ENCODE data around the gene PXMP4.

Gene PXMP4

DNA sequence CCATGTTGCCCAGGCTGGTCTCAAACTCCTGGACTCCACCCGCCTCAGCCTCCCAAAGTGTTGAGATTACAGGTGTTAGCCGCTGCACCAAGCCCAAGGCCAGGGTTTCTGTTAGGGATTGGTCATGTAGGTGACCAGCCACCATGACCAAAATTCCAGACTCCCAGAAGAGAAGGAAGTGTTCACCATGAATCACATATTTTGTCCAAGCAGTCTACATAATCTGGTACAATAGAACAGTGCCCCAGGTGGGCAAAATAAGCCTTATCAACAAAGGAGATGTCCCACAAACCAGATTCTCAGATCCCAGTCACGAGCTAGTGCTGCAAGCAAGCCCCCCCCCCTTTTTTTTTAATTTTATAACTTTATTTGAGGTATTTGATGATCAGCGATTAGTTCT lies 31.7 kb upstream of the PXMP4 start:
- H3K4me3 ChIP-seq (ENCODE audit: low read length): no peak overlapping the region
- TF ChIP-seq EZH2phosphoT487 (IDR thresholded peaks at IDR 0.05; ENCODE audit: low read depth): no peak
- TF ChIP-seq, protein P1, sequence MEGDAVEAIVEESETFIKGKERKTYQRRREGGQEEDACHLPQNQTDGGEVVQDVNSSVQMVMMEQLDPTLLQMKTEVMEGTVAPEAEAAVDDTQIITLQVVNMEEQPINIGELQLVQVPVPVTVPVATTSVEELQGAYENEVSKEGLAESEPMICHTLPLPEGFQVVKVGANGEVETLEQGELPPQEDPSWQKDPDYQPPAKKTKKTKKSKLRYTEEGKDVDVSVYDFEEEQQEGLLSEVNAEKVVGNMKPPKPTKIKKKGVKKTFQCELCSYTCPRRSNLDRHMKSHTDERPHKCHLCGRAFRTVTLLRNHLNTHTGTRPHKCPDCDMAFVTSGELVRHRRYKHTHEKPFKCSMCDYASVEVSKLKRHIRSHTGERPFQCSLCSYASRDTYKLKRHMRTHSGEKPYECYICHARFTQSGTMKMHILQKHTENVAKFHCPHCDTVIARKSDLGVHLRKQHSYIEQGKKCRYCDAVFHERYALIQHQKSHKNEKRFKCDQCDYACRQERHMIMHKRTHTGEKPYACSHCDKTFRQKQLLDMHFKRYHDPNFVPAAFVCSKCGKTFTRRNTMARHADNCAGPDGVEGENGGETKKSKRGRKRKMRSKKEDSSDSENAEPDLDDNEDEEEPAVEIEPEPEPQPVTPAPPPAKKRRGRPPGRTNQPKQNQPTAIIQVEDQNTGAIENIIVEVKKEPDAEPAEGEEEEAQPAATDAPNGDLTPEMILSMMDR (IDR thresholded peaks at IDR 0.05; ENCODE audit: low read depth, low read length): no peak
- H4K20me1 ChIP-seq (ENCODE audit: insufficient read depth, low read length): no peaks in the 10 kb centered on the region

DNA sequence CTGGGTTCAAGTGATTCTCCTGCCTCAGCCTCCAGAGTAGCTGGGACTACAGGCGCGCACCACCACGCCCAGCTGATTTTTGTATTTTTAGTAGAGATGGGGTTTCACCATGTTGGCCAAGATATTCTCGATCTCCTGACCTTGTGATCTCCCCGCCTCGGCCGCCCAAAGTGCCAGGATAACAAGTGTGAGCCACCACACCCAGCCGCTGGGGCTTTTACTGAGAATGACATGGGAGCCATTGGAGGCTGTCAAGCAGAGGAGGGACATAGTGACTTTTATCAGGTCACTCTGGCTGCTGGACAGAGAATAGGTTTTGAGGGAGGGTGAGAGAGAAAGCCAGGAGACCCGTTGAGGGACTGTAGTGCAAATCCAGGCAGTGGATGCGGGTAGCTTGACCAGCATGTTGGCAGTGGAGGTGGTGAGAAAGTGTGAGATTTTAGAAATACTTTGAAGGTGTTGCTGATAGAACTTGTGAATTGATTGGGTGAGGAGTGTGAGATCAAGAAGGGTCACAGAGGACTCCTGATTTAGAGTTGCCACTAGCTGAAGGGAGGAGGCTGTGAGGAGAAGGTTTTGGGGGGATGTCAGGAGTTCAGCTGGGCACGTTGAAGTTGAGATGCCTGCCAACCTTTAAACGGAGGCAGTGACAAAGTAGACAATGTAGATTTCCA lies 26.4 kb upstream of the PXMP4 start:
- Histone ChIP-seq H3K4me3 (ENCODE audit: low read length) (no peak overlapping the region), H3K4me1 (ENCODE audit: low read length) (no peaks in the 10 kb centered on the region), H3K79me2 (ENCODE audit: low read length) (no peaks in the 10 kb centered on the region), H3K27ac (ENCODE audit: low read length) (no peak overlapping the region), H2AFZ (ENCODE audit: low read depth, low read length) (no peak overlapping the region), H3K27me3 (ENCODE audit: low read depth, low read length) (no peaks in the 10 kb centered on the region), H3K4me2 (ENCODE audit: low read length) (no peak overlapping the region), H4K20me1 (ENCODE audit: insufficient read depth, low read length) (no peaks in the 10 kb centered on the region), H3K36me3 (replicated peaks; ENCODE audit: low read depth, low read length) (no peaks in the 10 kb centered on the region), H3K9me3 (ENCODE audit: insufficient read depth, low read length) (no peaks in the 10 kb centered on the region), H3K9ac (ENCODE audit: low read length) (no peak overlapping the region)
- TF ChIP-seq, protein P1 (IDR thresholded peaks at IDR 0.05; ENCODE audit: low read depth, low read length): no peak
- TF ChIP-seq EZH2phosphoT487 (IDR thresholded peaks at IDR 0.05; ENCODE audit: low read depth): no peak

More for the DNA sequence above, 31.7 kb upstream of the PXMP4 start:
- Histone ChIP-seq H3K4me1 (ENCODE audit: low read length) (no peaks in the 10 kb centered on the region), H3K36me3 (replicated peaks; ENCODE audit: low read depth, low read length) (peaks cover 12% of the 10 kb centered on the region), H3K4me2 (ENCODE audit: low read length) (no peak overlapping the region), H3K9me3 (ENCODE audit: insufficient read depth, low read length) (no peaks in the 10 kb centered on the region), H3K9ac (ENCODE audit: low read length) (no peak overlapping the region), H3K27me3 (ENCODE audit: low read depth, low read length) (no peaks in the 10 kb centered on the region), H3K27ac (ENCODE audit: low read length) (no peak overlapping the region), H2AFZ (ENCODE audit: low read depth, low read length) (no peak overlapping the region), H3K79me2 (ENCODE audit: low read length) (no peaks in the 10 kb centered on the region)

DNA sequence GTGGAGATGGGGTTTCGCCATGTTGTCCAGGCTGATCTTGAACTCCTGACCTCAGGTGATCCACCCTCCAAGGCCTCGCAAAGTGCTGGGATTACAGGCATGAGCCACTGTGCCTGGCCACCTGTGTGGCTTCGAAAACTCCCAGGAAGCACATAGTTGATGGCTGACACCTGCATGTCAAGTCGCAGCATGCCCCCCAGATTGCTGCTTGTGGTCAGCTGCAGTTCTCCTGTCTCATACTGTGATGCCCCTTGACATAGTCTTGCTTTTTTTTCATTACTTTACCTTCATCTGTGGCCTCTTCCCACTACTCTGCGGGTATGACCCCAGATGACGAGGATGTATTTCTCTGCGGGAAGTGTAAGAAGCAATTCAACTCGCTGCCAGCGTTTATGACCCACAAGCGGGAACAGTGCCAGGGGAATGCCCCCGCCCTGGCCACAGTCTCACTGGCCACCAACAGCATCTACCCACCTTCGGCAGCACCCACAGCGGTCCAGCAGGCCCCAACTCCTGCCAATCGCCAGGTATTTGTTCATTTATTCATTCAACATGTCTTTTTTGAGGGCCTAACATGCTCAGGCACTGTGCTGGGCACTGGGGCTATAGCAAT lies 24.8 kb upstream of the PXMP4 start:
- Histone ChIP-seq H3K79me2 (ENCODE audit: low read length) (no peaks in the 10 kb centered on the region), H3K27ac (ENCODE audit: low read length) (no peak overlapping the region), H4K20me1 (ENCODE audit: insufficient read depth, low read length) (no peaks in the 10 kb centered on the region), H3K4me3 (ENCODE audit: low read length) (no peak overlapping the region), H3K9ac (ENCODE audit: low read length) (no peak overlapping the region), H3K27me3 (ENCODE audit: low read depth, low read length) (no peaks in the 10 kb centered on the region), H3K36me3 (replicated peaks; ENCODE audit: low read depth, low read length) (no peaks in the 10 kb centered on the region), H3K4me1 (ENCODE audit: low read length) (no peaks in the 10 kb centered on the region), H2AFZ (ENCODE audit: low read depth, low read length) (no peak overlapping the region), H3K9me3 (ENCODE audit: insufficient read depth, low read length) (no peaks in the 10 kb centered on the region), H3K4me2 (ENCODE audit: low read length) (no peak overlapping the region)
- no peak for TF ChIP-seq EZH2phosphoT487 (IDR thresholded peaks at IDR 0.05; ENCODE audit: low read depth)

DNA sequence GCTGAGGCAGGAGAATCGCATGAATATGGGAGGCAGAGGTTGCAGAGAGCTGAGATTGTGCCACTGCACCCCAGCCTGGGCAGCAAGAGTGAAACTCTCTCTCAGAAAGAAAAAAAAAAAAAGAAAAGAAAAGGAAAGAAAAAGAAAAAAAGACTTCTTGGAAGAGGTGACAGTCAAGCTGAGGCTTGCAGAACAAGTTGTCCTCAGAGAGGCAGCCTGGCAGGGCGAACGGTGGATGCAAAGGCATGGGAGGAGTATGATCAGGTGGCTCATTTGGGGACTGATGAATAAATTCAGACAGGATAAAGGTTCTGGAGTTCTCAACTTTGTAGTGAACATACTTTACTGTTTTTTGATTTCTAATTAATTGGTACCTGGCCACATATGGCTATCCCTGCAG lies 24.1 kb upstream of the PXMP4 start:
- no peak for TF ChIP-seq EZH2phosphoT487 (IDR thresholded peaks at IDR 0.05; ENCODE audit: low read depth)
- TF ChIP-seq, protein P1 (IDR thresholded peaks at IDR 0.05; ENCODE audit: low read depth, low read length): no peak
- Histone ChIP-seq H3K36me3 (replicated peaks; ENCODE audit: low read depth, low read length) (no peaks in the 10 kb centered on the region), H4K20me1 (ENCODE audit: insufficient read depth, low read length) (no peaks in the 10 kb centered on the region), H3K4me3 (ENCODE audit: low read length) (no peak overlapping the region), H3K9me3 (ENCODE audit: insufficient read depth, low read length) (no peaks in the 10 kb centered on the region), H3K27me3 (ENCODE audit: low read depth, low read length) (no peaks in the 10 kb centered on the region), H3K4me1 (ENCODE audit: low read length) (no peaks in the 10 kb centered on the region), H3K79me2 (ENCODE audit: low read length) (no peaks in the 10 kb centered on the region), H3K9ac (ENCODE audit: low read length) (no peak overlapping the region), H2AFZ (ENCODE audit: low read depth, low read length) (no peak overlapping the region), H3K4me2 (ENCODE audit: low read length) (no peak overlapping the region), H3K27ac (ENCODE audit: low read length) (no peak overlapping the region)

All from OCI-LY3 (cell line).